Stimulated activated CD4-positive, alpha-beta T cell treated with anti-CD3 and anti-CD28 coated beads, Interleukin-2, amount 100 ng/mL, for 48 hours (primary cell): ENCODE data around the gene PDGFA.

Experiments
- DNase-seq, 2 donors: peaks; one replicate each; pipeline ENCODE4 v3.0.0-alpha.2; 2020

PDGFA gene

GRCh38 chr7:500521-501420 is 18.9 kb downstream of the PDGFA start:
- no peak for DNase-seq

GRCh38 chr7:499853-500485 is 19.7 kb downstream of the PDGFA start:
- DNase-seq = no peak

GRCh38 chr7:498678-499641 is 20.7 kb downstream of the PDGFA start:
- DNase-seq = no peak

- DNase-seq = no peak
Observed at GRCh38 chr7:497946-498655, 21.5 kb downstream of the PDGFA start.

GRCh38 chr7:497346-497745 is 22.3 kb downstream of the PDGFA start:
- DNase-seq = no peak

- no peak for DNase-seq
Observed at GRCh38 chr7:496528-497295, 22.9 kb downstream of the PDGFA start.

GRCh38 chr7:495761-496321 is 23.8 kb downstream of the PDGFA start:
- no peak for DNase-seq

- no peak for DNase-seq
Observed at GRCh38 chr7:495326-495725, 24.3 kb downstream of the PDGFA start.

- DNase-seq = no peak
Observed at GRCh38 chr7:494906-495305, 24.7 kb downstream of the PDGFA start.

- DNase-seq = no peak
Observed at GRCh38 chr7:494259-494687, 25.4 kb downstream of the PDGFA start.

GRCh38 chr7:493661-494251 is 25.9 kb downstream of the PDGFA start:
- DNase-seq = no peak

GRCh38 chr7:492714-493065 is 27.0 kb downstream of the PDGFA start:
- no peak for DNase-seq

GRCh38 chr7:491958-492713 is 27.5 kb downstream of the PDGFA start:
- no peak for DNase-seq

- no peak for DNase-seq
Observed at GRCh38 chr7:491292-491957, 28.2 kb downstream of the PDGFA start.

- DNase-seq = no peak
Observed at GRCh38 chr7:490461-491291, 29.0 kb downstream of the PDGFA start.

- no peak for DNase-seq
Observed at GRCh38 chr7:489876-490275, 29.8 kb downstream of the PDGFA start.

- DNase-seq = no peak
Observed at GRCh38 chr7:486216-486743, 33.4 kb downstream of the PDGFA start.
